T-helper 2 cell treated with Interferon-gamma antibody and Interleukin-4, amounts not matched to agents 5 μg/mL and 100 μg/mL, for 36 hours (primary cell): ENCODE data around the gene ADM5.
A peak's percentile ranks its signal among the peaks of the same experiment; 100 is the strongest.
"Not testable (repeated sequence)": the region's sequence is repeated elsewhere in the genome, so short reads cannot be mapped to it uniquely, and the experiment has no call there.

ENCODE experiments used
- DNase-seq: peaks from one replicate; pipeline ENCODE4 v3.0.0; 2021; ENCODE audit warnings: low spot score
- H3K27ac Mint-ChIP-seq: one replicate; pipeline ENCODE4 v1.8.0; 2021; ENCODE audit warnings: mild to moderate bottlenecking, mixed read lengths
- H3K27me3 Mint-ChIP-seq: one replicate; pipeline ENCODE4 v1.8.0; 2021; ENCODE audit warnings: low read depth, mixed read lengths
- H3K36me3 Mint-ChIP-seq: one replicate; pipeline ENCODE4 v1.8.0; 2021; ENCODE audit warnings: low read depth, mixed read lengths
- H3K4me1 Mint-ChIP-seq: one replicate; pipeline ENCODE4 v1.8.0; 2021; ENCODE audit warnings: low read depth, mixed read lengths
- H3K4me3 Mint-ChIP-seq: one replicate; pipeline ENCODE4 v1.8.0; 2022; ENCODE audit warnings: mild to moderate bottlenecking, moderate library complexity, mixed read lengths
- H3K9me3 Mint-ChIP-seq: one replicate; pipeline ENCODE4 v1.8.0; 2021; ENCODE audit warnings: mixed read lengths

ADM5 gene

GRCh38 chr19:49716154-49716553, 26.8 kb downstream of the ADM5 start:
- H3K4me1 Mint-ChIP-seq = peaks cover 10% of the 10 kb centered on the region
- H3K4me3 Mint-ChIP-seq = no peak overlapping the region

DNA sequence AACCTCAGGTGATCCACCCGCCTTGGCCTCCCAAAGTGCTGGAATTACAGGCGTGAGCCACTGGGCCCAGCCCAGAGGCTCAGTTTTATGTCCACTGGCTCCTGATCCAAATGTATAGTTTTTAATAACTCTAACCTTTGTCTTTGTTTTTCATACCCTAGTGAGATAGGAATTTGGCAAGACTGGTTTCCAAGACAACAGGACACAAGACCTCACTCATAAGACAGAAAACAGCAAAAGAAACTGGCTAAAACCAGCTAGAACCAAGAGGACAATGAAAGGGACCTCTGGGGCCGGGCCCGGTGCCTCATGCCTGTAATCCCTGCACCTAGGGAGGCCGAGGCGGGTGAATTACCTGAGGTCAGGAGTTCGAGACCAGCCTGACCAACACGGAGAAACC, 29.1 kb downstream of the ADM5 start:
- Mint-ChIP-seq H3K9me3 (no peaks in the 10 kb centered on the region), H3K27me3 (no peaks in the 10 kb centered on the region), H3K36me3 (peaks cover 5% of the 10 kb centered on the region), H3K27ac (no peak overlapping the region), H3K4me1 (peaks cover 9% of the 10 kb centered on the region), H3K4me3 (peak overlapping the region; percentile 86)
- DNase-seq = no peak

More at GRCh38 chr19:49716154-49716553, 26.8 kb downstream of the ADM5 start:
- Mint-ChIP-seq H3K9me3 (no peaks in the 10 kb centered on the region), H3K27me3 (no peaks in the 10 kb centered on the region), H3K36me3 (peaks cover 5% of the 10 kb centered on the region), H3K27ac (peak overlapping the region; percentile 41)
- no peak for DNase-seq

DNA sequence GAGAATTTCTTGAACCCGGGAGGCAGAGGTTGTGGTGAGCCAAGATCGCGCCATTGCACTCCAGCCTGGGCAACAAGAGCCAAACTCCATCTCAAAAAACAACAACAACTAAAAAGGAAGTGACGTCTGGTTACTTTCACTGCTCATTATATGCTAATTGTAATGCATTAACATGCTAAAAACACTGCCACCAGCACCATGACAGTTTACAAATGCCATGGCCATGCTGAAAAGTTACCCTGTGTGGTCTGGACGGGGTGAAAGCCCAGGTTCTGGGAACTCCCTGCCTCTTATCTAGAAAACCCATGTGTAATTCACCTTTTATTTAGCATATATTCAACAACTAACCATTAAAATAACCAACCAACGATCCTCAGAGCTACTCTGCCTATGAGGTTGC, 29.6 kb downstream of the ADM5 start:
- Mint-ChIP-seq H3K36me3 (peaks cover 5% of the 10 kb centered on the region), H3K4me1 (peaks cover 9% of the 10 kb centered on the region), H3K4me3 (no peak overlapping the region), H3K9me3 (no peaks in the 10 kb centered on the region), H3K27me3 (no peaks in the 10 kb centered on the region), H3K27ac (no peak overlapping the region)
- no peak for DNase-seq

GRCh38 chr19:49719420-49719819, 30.0 kb downstream of the ADM5 start:
- not testable (repeated sequence) for H3K4me3 Mint-ChIP-seq, H3K36me3 Mint-ChIP-seq, H3K27ac Mint-ChIP-seq, H3K27me3 Mint-ChIP-seq, DNase-seq, H3K4me1 Mint-ChIP-seq, H3K9me3 Mint-ChIP-seq

DNA sequence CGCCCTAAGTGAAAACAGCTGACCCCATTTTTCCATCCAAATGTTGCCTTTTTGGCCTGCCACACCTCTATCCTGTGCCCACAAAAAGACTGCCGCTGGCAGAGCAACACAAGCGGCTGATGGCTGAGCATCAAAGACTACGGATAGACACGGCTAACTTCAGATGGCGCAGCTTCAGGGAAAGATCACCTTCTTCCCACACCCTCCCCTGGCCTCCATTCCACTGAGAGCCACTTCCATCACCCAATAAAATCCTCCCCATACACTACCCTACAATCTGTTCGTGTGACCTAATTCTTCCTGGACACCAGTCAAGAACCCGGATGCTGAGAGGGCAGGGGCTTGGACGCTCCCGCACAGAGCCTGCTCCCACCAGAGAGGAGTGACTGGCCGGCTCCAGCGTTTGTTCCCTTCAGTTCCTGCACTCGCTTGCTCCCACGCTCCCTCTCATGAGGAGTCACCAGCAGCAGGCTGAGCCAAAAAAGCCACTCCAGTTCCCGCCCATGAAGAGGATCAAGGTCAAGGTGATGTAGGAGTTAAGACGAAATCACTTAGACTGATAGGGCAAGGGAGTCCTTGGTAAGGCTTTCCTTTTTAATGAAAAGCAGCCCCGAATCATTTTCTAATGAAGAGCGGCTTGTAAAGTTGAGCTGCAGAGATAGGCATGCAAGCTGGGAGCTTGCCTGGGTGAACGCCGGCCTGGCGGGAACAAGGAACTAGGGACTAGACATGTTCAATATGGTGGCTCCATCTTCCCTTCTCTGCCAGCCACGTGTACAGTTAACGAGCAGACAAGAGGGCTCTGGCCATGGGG, 38.0 kb downstream of the ADM5 start:
- Mint-ChIP-seq H3K27ac (no peak overlapping the region), H3K4me1 (peaks cover 2% of the 10 kb centered on the region), H3K4me3 (no peak overlapping the region), H3K27me3 (no peaks in the 10 kb centered on the region), H3K9me3 (no peaks in the 10 kb centered on the region), H3K36me3 (no peaks in the 10 kb centered on the region)
- DNase-seq = no peak

DNA sequence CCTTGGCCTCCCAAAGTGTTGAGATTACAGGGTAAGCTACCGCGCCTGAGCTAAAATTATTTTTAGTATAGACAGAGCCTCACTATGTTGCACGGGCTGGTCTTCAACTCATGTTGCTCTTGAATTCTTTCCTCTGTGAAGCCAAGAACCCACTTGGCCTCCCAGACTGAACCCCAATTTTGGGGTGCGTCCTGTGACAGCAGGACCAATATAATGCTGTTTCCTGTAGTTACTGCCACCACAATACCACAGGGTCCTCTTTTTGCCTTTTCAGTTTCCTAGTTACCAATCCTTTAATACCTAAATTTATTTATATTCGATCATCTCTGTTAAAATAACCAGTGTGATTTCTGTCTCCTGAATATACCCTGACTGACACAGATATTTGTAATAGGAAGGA, 40.8 kb downstream of the ADM5 start:
- H3K36me3 Mint-ChIP-seq = no peaks in the 10 kb centered on the region
- no peaks in the 10 kb centered on the region for H3K27me3 Mint-ChIP-seq
- no peak overlapping the region for H3K4me3 Mint-ChIP-seq
- no peak for DNase-seq
- no peak overlapping the region for H3K27ac Mint-ChIP-seq
- peaks cover 2% of the 10 kb centered on the region for H3K4me1 Mint-ChIP-seq
- H3K9me3 Mint-ChIP-seq = no peaks in the 10 kb centered on the region

DNA sequence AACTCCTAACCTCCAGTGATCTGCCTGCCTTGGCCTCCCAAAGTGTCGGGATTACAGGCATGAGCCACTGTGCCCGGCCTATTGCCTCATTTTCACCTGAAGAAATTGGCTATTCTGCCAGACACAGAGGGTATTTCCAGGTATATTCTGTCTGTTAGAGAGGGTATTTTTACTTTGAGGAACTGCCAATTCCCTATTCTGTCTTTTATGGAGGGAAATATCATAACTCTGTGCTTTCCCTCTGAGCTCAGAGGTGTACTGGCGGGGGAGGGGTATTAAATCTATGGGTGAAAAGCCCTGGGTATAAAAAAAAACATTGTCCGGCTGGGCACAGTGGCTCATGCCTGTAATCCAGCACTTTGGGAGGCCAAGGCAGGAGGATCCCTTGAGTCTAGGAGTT, 48.9 kb downstream of the ADM5 start:
- peaks cover 2% of the 10 kb centered on the region for H3K4me1 Mint-ChIP-seq
- H3K4me3 Mint-ChIP-seq = no peak overlapping the region
- no peaks in the 10 kb centered on the region for H3K36me3 Mint-ChIP-seq
- no peaks in the 10 kb centered on the region for H3K9me3 Mint-ChIP-seq
- no peak for DNase-seq
- no peak overlapping the region for H3K27ac Mint-ChIP-seq
- H3K27me3 Mint-ChIP-seq = no peaks in the 10 kb centered on the region

DNA sequence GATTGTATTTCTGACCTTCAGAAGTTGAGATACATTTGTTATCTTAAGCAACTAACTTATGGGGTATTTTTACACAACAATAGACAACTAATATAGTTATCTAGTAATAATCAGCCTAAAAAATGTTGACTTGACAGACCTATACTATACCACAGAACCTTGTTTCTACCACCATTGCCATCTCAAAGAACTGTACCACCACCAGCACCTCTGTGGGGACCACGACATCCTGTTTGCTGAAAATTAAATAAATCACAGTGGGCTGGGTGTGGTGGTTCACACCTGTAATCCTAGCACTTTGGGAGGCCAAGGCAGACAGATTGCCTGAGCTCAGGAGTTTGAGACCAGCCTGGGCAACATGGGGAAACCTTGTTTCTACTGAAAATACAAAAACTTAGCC, 49.7 kb downstream of the ADM5 start:
- Mint-ChIP-seq H3K27me3 (no peaks in the 10 kb centered on the region), H3K9me3 (no peaks in the 10 kb centered on the region), H3K36me3 (no peaks in the 10 kb centered on the region), H3K4me3 (no peak overlapping the region), H3K27ac (no peak overlapping the region), H3K4me1 (peaks cover 2% of the 10 kb centered on the region)
- no peak for DNase-seq

DNA sequence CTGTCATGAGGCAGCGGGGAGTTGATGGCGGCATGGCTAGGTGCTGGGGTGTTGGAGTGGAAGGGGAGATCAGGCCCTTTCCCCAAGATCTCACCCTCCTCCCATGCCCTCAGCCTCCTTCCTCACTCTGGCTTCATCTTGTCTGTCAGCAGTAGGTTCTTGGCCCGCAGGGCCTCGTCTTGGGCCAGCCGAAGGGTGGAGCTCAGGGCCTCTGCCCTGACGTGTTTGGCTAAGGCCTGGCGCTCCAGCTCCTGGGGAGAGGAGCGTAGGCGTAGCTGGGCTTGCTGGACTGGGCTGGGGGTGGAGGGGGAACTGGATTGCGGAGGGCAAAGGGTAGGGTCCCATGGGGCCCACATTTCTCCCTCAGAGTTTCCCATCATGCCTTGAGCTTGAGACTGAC, 50.5 kb downstream of the ADM5 start:
- Mint-ChIP-seq H3K4me1 (peaks cover 2% of the 10 kb centered on the region), H3K36me3 (no peaks in the 10 kb centered on the region), H3K27ac (no peak overlapping the region), H3K9me3 (no peaks in the 10 kb centered on the region), H3K27me3 (no peaks in the 10 kb centered on the region), H3K4me3 (no peak overlapping the region)
- DNase-seq = no peak
